Activated CD8-positive, alpha-beta T cell treated with anti-CD3 and anti-CD28 coated beads for 36 hours (primary cell): ENCODE results near the gene DPH6. TPM values are rescaled to one million over a fixed set of nuclear protein-coding genes. Genes with fewer than 3 reads are reported as not detected.

Experiments used
- ATAC-seq: fragments of 200-7000 bp; cut with Tn5 transposase; one replicate; pipeline ENCODE4 v1.10.0; 2021; ENCODE audit warnings: mild to moderate bottlenecking, moderate library complexity
- CTCF ChIA-PET: fragments of 350-600 bp; sonication (Branson Sonifier 250); formaldehyde crosslinking; loops from one replicate; lab custom pipeline; 2021; ENCODE audit warnings: antibody characterized with exemption; lab: Charles Lee
- POLR2A ChIA-PET: fragments of 350-600 bp; sonication (Branson Sonifier 250); formaldehyde crosslinking; loops from one replicate; lab custom pipeline; 2021; ENCODE audit warnings: antibody characterized with exemption; lab: Charles Lee
- DNase-seq: peaks from one replicate; pipeline ENCODE4 v3.0.0-alpha.2; 2020
- H3K27ac Mint-ChIP-seq: one replicate; pipeline ENCODE4 v1.8.0; 2021; ENCODE audit warnings: mild to moderate bottlenecking, mixed read lengths
- H3K27me3 Mint-ChIP-seq: one replicate; pipeline ENCODE4 v1.8.0; 2021; ENCODE audit warnings: mixed read lengths
- H3K36me3 Mint-ChIP-seq: one replicate; pipeline ENCODE4 v1.8.0; 2021; ENCODE audit warnings: low read depth, mixed read lengths
- H3K4me1 Mint-ChIP-seq: one replicate; pipeline ENCODE4 v1.8.0; 2021; ENCODE audit warnings: low read depth, mixed read lengths
- H3K4me3 Mint-ChIP-seq: one replicate; pipeline ENCODE4 v1.8.0; 2021; ENCODE audit warnings: mild to moderate bottlenecking, moderate library complexity, mixed read lengths
- H3K9me3 Mint-ChIP-seq: one replicate; pipeline ENCODE4 v1.8.0; 2021; ENCODE audit warnings: mixed read lengths
- intact Hi-C: fragments of 100-400 bp; cut with micrococcal nuclease; formaldehyde crosslinking; loops from one replicate; pipeline ENCODE4 v1.10.0; 2022
- total RNA-seq, 2 experiments: library from RNA; stranded (reverse); gene quantifications; one replicate each; pipeline ENCODE4 v1.2.3, GENCODE V29; 2021
- TF ChIP-seq, protein P1 (sequence below): fragments of 200-600 bp; IDR thresholded peaks from one replicate; pipeline ENCODE4 v1.8.0; 2022; ENCODE audit warnings: antibody characterized with exemption, mild to moderate bottlenecking

DPH6 gene
- total RNA-seq, 2 experiments from 2014 or later: 12.0 to 12.9 TPM

DNA sequence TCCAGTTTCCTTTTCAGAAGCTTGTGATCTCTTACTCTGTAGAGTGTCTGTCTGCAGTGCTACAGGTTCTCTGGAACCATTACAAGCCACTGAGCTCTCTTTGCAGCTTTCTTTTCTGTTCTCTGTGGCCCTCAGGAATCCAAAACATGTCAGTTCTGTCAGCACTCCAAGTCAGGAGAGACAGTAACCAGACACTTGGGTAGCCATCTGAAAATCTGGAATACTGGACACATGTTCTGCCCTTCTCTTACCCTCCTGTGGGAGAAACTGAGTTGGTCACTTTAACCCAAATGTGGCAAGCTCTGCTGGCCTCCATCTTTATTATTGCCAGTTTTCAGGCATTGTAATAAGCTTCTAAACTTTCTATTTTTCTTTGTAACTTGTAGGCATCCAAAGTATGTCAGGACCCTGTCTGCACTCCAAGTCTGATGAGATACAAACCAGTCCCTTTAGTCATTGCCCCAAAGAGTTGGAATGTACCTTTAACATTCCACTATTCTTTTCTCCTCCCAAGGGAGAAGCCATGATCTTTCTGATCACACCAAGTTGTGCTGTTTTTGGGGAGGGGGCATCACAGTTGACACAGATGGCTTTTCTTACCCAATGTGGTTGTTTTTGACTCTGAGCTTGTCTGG, 183.7 kb downstream of the DPH6 start:
- DNase-seq: no peak
- TF ChIP-seq, protein P1, sequence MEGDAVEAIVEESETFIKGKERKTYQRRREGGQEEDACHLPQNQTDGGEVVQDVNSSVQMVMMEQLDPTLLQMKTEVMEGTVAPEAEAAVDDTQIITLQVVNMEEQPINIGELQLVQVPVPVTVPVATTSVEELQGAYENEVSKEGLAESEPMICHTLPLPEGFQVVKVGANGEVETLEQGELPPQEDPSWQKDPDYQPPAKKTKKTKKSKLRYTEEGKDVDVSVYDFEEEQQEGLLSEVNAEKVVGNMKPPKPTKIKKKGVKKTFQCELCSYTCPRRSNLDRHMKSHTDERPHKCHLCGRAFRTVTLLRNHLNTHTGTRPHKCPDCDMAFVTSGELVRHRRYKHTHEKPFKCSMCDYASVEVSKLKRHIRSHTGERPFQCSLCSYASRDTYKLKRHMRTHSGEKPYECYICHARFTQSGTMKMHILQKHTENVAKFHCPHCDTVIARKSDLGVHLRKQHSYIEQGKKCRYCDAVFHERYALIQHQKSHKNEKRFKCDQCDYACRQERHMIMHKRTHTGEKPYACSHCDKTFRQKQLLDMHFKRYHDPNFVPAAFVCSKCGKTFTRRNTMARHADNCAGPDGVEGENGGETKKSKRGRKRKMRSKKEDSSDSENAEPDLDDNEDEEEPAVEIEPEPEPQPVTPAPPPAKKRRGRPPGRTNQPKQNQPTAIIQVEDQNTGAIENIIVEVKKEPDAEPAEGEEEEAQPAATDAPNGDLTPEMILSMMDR: no peak
- no peak for ATAC-seq
- H3K4me1 Mint-ChIP-seq: no peaks in the 10 kb centered on the region
- peaks cover 16% of the 10 kb centered on the region for H3K36me3 Mint-ChIP-seq
- H3K27me3 Mint-ChIP-seq: no peaks in the 10 kb centered on the region
- H3K9me3 Mint-ChIP-seq: peaks cover 44% of the 10 kb centered on the region
- intact Hi-C loops: no loop called here
- H3K4me3 Mint-ChIP-seq: no peak overlapping the region
- H3K27ac Mint-ChIP-seq: no peak overlapping the region
- ChIA-PET POLR2A (no interaction called here), CTCF (interaction anchor here (1.1 kb wide), 1 partner anchor 10 kb away, joined by 3 read pairs; no protein-coding TSS in a partner anchor)

DNA sequence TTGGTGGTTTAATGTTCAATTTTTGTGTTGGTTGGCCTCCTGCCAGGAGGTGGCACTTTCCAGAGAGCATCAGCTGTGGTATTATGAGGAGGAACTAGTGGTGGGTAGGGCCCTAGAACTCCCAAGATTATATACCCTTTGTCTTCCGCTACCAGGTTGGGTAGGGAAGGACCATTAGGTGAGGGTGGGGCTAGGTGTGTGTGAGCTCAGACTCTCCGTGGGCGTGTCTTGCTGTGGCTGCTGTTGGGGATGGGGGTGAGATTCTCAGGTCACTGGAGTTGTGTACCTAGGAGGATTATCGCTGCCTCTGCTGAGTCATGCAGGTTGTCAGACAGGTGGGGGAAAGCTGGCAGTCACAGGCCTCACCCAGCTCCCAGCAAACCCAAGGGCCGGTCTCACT, 187.1 kb downstream of the DPH6 start:
- ChIA-PET CTCF (no interaction called here), POLR2A (no interaction called here)
- H3K4me1 Mint-ChIP-seq: no peaks in the 10 kb centered on the region
- intact Hi-C loops: no loop called here
- H3K27ac Mint-ChIP-seq: no peak overlapping the region
- no peaks in the 10 kb centered on the region for H3K27me3 Mint-ChIP-seq
- DNase-seq (no peak), ATAC-seq (no peak)
- H3K9me3 Mint-ChIP-seq: peaks cover 52% of the 10 kb centered on the region
- peaks cover 4% of the 10 kb centered on the region for H3K36me3 Mint-ChIP-seq
- H3K4me3 Mint-ChIP-seq: no peak overlapping the region
- TF ChIP-seq, protein P1: no peak

DNA sequence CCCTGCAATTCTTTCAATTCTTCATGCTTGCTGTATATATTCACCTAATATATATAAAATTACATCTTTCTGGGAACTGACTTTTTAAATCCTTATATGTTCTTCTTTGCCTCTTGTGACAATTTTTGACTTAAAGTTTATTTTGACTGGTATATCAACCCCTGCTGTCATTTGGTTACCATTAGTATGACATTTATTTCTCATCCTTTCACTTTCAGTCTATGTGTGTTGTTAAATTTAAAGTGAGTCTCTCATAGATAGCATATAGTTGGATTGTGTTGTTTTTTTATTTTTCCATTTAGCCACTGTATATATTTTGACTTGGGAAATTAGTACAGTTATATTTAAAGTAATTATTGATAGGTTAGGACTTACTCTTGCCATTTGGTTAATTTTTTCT, 194.9 kb downstream of the DPH6 start:
- TF ChIP-seq, protein P1: no peak
- H3K4me3 Mint-ChIP-seq: no peak overlapping the region
- peaks cover 36% of the 10 kb centered on the region for H3K9me3 Mint-ChIP-seq
- H3K4me1 Mint-ChIP-seq: no peaks in the 10 kb centered on the region
- H3K36me3 Mint-ChIP-seq: peaks cover 4% of the 10 kb centered on the region
- no peak for DNase-seq
- intact Hi-C loops: no loop called here
- H3K27me3 Mint-ChIP-seq: no peaks in the 10 kb centered on the region
- H3K27ac Mint-ChIP-seq: no peak overlapping the region
- ATAC-seq: no peak
- ChIA-PET POLR2A (no interaction called here), CTCF (no interaction called here)

DNA sequence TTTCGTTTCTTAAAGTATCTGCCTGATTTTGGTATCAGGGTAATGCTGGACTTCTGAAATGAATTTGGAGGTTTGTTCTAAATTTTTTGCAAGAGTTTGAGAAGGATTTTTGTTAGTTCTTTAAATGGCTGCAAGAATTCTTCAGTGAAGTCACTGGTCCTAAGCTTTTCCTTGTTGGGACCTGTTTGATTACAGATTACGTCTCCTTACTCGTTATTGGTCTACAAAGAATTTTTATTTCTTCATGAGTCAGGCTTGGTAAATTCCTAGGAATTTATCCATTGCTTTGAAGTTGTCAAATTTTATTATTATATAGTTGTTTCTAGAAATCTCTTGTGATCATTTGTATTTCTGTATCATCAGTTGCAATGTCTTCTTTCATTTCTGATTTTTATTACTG, 196.0 kb downstream of the DPH6 start:
- DNase-seq (no peak), ATAC-seq (no peak)
- Mint-ChIP-seq H3K36me3 (peaks cover 2% of the 10 kb centered on the region), H3K4me1 (no peaks in the 10 kb centered on the region), H3K27me3 (no peaks in the 10 kb centered on the region), H3K27ac (no peak overlapping the region), H3K9me3 (peaks cover 26% of the 10 kb centered on the region), H3K4me3 (no peak overlapping the region)
- CTCF ChIA-PET: no interaction called here
- POLR2A ChIA-PET: no interaction called here
- TF ChIP-seq, protein P1: no peak
- intact Hi-C loops: no loop called here

DNA sequence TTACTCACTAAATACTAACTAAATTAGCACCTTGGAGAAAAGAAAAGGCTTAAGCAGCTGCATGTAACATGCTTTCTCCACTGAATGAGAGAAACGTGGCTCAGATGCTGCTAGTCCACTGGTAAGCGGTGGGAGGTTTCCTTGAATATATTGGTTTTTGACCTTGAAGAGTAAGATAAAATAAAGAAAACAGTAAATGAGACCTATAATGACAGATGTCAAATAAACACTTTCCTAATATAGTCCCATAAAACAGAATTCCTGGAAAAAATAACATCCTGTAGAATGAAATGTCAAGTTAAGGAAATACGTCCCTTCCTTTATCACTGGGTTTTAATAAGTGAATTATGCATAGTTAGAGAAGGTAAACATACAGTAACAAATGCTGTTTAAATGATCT, 215.0 kb downstream of the DPH6 start:
- ChIA-PET CTCF (no interaction called here), POLR2A (no interaction called here)
- Mint-ChIP-seq H3K9me3 (peaks cover 1% of the 10 kb centered on the region), H3K27me3 (no peaks in the 10 kb centered on the region), H3K36me3 (no peaks in the 10 kb centered on the region), H3K4me3 (no peak overlapping the region), H3K4me1 (no peaks in the 10 kb centered on the region), H3K27ac (no peak overlapping the region)
- TF ChIP-seq, protein P1: no peak
- DNase-seq (no peak), ATAC-seq (no peak)
- intact Hi-C loops: no loop called here
